Upper lobe of left lung (tissue), 6 donors: Measurements from ENCODE around the gene RNF40. TPM values are rescaled to one million over a fixed set of nuclear protein-coding genes. Genes with fewer than 3 reads are reported as not detected.
"Not testable (repeated sequence)": the region's sequence is repeated elsewhere in the genome, so short reads cannot be mapped to it uniquely, and the experiment has no call there.

Experiments used
- ATAC-seq, 2 donors: fragments of 200-7000 bp; cut with Tn5 transposase; one replicate each; pipeline ENCODE4 v1.9.1; 2022; ENCODE audit warnings: mild to moderate bottlenecking in 2 of 2, moderate library complexity in 2 of 2; ENCODE audit not compliant: low FRiP score in 2 of 2
- DNase-seq, 2 donors: peaks; one replicate each; pipeline ENCODE4 v3.0.0-alpha.2; 2019 to 2020
- H3K27ac ChIP-seq, 4 donors: fragments of 200-600 bp; sonication (generic); one replicate each; pipeline ENCODE4 v1.5.1; 2016 to 2019
- H3K27me3 ChIP-seq, 4 donors: fragments of 200-600 bp; sonication (generic); one replicate each; pipeline ENCODE4 v1.5.1; 2017 to 2019
- H3K36me3 ChIP-seq, 4 donors: fragments of 200-600 bp; sonication (generic); one replicate each; pipeline ENCODE4 v1.5.1; 2016 to 2019
- H3K4me1 ChIP-seq, 4 donors: fragments of 200-600 bp; sonication (generic); one replicate each; pipeline ENCODE4 v1.5.1; 2018 to 2019
- H3K4me3 ChIP-seq, 4 donors: fragments of 200-600 bp; sonication (generic); one replicate each; pipeline ENCODE4 v1.5.1; 2017 to 2019; ENCODE audit warnings: mild to moderate bottlenecking in 2 of 4, moderate library complexity in 1 of 4
- H3K9me3 ChIP-seq, 4 donors: fragments of 200-600 bp; sonication (generic); one replicate each; pipeline ENCODE4 v1.5.1; 2018 to 2019
- CTCF ChIP-seq, 6 experiments: fragments of 450-650 bp in 4 of 6; fragments of 200-600 bp in 2 of 6; sonication (generic) in 2 of 6; IDR thresholded peaks; one replicate each; pipeline ENCODE4 v1.5.1; 2016 to 2019; ENCODE audit warnings: antibody characterized with exemption in 6 of 6
- EP300 ChIP-seq, 4 donors: sonication (generic); formaldehyde crosslinking; IDR thresholded peaks; one replicate each; pipeline ENCODE4 v1.5.1; 2017; ENCODE audit warnings: antibody characterized with exemption in 4 of 4, control low read depth in 2 of 4
- POLR2A ChIP-seq, 4 donors: fragments of 450-650 bp; IDR thresholded peaks; one replicate each; pipeline ENCODE4 v1.5.1; 2016 to 2017; ENCODE audit warnings: antibody characterized with exemption in 4 of 4, mild to moderate bottlenecking in 2 of 4
- POLR2AphosphoS5 ChIP-seq, 2 donors: sonication (generic); formaldehyde crosslinking; IDR thresholded peaks; one replicate each; pipeline ENCODE4 v1.5.1; 2017; ENCODE audit warnings: antibody characterized with exemption in 2 of 2
- WGBS, 2 donors: methylation state at CpG; one replicate each; pipeline ENCODE4 v1.1.5; 2017 to 2018; 5-methylcytosine and 5-hydroxymethylcytosine counted together
- small RNA-seq, 4 donors: library from RNA; depleted of rRNA; stranded (forward); fragments of <200 nt; gene quantifications; one replicate each; pipeline ENCODE3, GENCODE V24; 2016
- total RNA-seq, 6 donors: library from RNA; depleted of rRNA in 4 of 6; stranded (reverse); fragments of >200 nt in 4 of 6; gene quantifications; one replicate each; pipeline versions ENCODE4 v1.1.0 to v1.2.1, GENCODE V29; 2016 to 2021
- donor health status: DM: no; HTN: no; CAD: no; lungs with moderate emphysema.
- donor health status: DM: no; HTN: yes; CAD: no; lungs with severe emphysema.

The RNF40 gene
- total RNA-seq, 6 donors from 2014 or later = 69.9 to 137 (median 95.2) TPM

GRCh38 chr16:30813821-30814189 lies 51.7 kb downstream of the RNF40 start:
- Histone ChIP-seq H3K4me3 (peak overlapping the region; percentile 24 to 53 (median 44)), H3K27me3 (no peaks in the 10 kb centered on the region), H3K27ac (peak overlapping the region; percentile 73 to 90 (median 86)), H3K4me1 (peaks cover 6 to 23% (median 12%) of the 10 kb centered on the region in 4 donors), H3K36me3 (no peaks in the 10 kb centered on the region), H3K9me3 (no peaks in the 10 kb centered on the region)
- TF ChIP-seq POLR2AphosphoS5 (IDR thresholded peaks at IDR 0.05) (no peak), EP300 (IDR thresholded peaks at IDR 0.05) (no peak), CTCF (IDR thresholded peaks at IDR 0.05) (no peak), POLR2A (IDR thresholded peaks at IDR 0.05) (no peak)
- DNase-seq (no peak), ATAC-seq (no peak)
- WGBS, 2 donors = 88% methylated on average over 3 of the region's 3 CpGs

- Histone ChIP-seq H3K4me1 (peaks cover 6 to 23% (median 12%) of the 10 kb centered on the region in 4 donors), H3K27me3 (no peaks in the 10 kb centered on the region), H3K4me3 (no peak overlapping the region), H3K9me3 (no peaks in the 10 kb centered on the region), H3K27ac (no peak overlapping the region), H3K36me3 (no peaks in the 10 kb centered on the region)
- ATAC-seq = no peak
- no peak for DNase-seq
- WGBS, 2 donors = 65 to 74% methylated on average over 2 of the region's 2 CpGs
- TF ChIP-seq CTCF (IDR thresholded peaks at IDR 0.05) = no peak
- TF ChIP-seq POLR2A (IDR thresholded peaks at IDR 0.05) = no peak
- TF ChIP-seq POLR2AphosphoS5 (IDR thresholded peaks at IDR 0.05) = no peak
- no peak for TF ChIP-seq EP300 (IDR thresholded peaks at IDR 0.05)
These were observed 54.6 kb downstream of the RNF40 start for GRCh38 chr16:30816769-30817168.

- TF ChIP-seq CTCF (IDR thresholded peaks at IDR 0.05) (no peak), EP300 (IDR thresholded peaks at IDR 0.05) (no peak), POLR2A (IDR thresholded peaks at IDR 0.05) (no peak), POLR2AphosphoS5 (IDR thresholded peaks at IDR 0.05) (no peak)
- H3K4me1 ChIP-seq = no peaks in the 10 kb centered on the region
- ATAC-seq (no peak), DNase-seq (peak in 1 of 2 donors; percentile 73)
- H3K36me3 ChIP-seq = no peaks in the 10 kb centered on the region
- 89 to 90% methylated on average over 34 of the region's 34 CpGs for WGBS, 2 donors
- no peaks in the 10 kb centered on the region for H3K9me3 ChIP-seq
- H3K4me3 ChIP-seq = no peak overlapping the region
- H3K27me3 ChIP-seq = no peaks in the 10 kb centered on the region
- H3K27ac ChIP-seq = peak overlapping the region in 1 of 4 donors; percentile 40
These were observed 58.9 kb downstream of the RNF40 start for GRCh38 chr16:30820952-30821421.

GRCh38 chr16:30821441-30821840 lies 59.3 kb downstream of the RNF40 start:
- not testable (repeated sequence) for ATAC-seq, H3K4me3 ChIP-seq, DNase-seq, H3K9me3 ChIP-seq, H3K36me3 ChIP-seq, H3K4me1 ChIP-seq, H3K27ac ChIP-seq, H3K27me3 ChIP-seq
- WGBS, 2 donors = 80 to 90% methylated on average over 9 of the region's 9 CpGs

- peak in 1 of 2 donors; percentile 71 for DNase-seq
- whole genome bisulfite sequencing, 2 donors = 88 to 92% methylated on average over 10 to 17 of the region's 17 CpGs
- no peak for TF ChIP-seq POLR2AphosphoS5 (IDR thresholded peaks at IDR 0.05)
- TF ChIP-seq POLR2A (IDR thresholded peaks at IDR 0.05) = no peak
These were observed 59.8 kb downstream of the RNF40 start for GRCh38 chr16:30821891-30822290.

More at GRCh38 chr16:30821891-30822290, 59.8 kb downstream of the RNF40 start:
- ATAC-seq = no peak
- Histone ChIP-seq H3K4me3 (no peak overlapping the region), H3K9me3 (no peaks in the 10 kb centered on the region), H3K36me3 (no peaks in the 10 kb centered on the region), H3K27me3 (no peaks in the 10 kb centered on the region), H3K27ac (no peak overlapping the region), H3K4me1 (no peaks in the 10 kb centered on the region)

Small RNA genes within 50 kb of the gene (small RNA-seq; reads per million reads assigned to genes)
- gene RF00017 = 0 reads per million in 4 donors

Other genes with a start within 250 kb of the RNF40 start
- gene ZNF768, start 235.8 kb upstream of the RNF40 start, total RNA-seq = 10 to 100 TPM; 27.3 to 58.7 (median 34.8) TPM
- gene ZNF747, start 227.5 kb upstream of the RNF40 start, total RNA-seq = 10 to 100 TPM; 11.0 to 15.5 (median 11.5) TPM
- 10 to 100 TPM in 4 of 6 donors, 1 to 10 TPM in 2; 7.6 to 18.9 (median 10.6) TPM for gene ZNF764, start 203.9 kb upstream of the RNF40 start, total RNA-seq
- gene ZNF688, start 190.6 kb upstream of the RNF40 start, total RNA-seq = 10 to 100 TPM; 15.0 to 34.6 (median 18.8) TPM
- 10 to 100 TPM in 4 of 6 donors, 1 to 10 TPM in 2; 7.3 to 52.4 (median 15.3) TPM for gene ZNF785, start 176.6 kb upstream of the RNF40 start, total RNA-seq
- gene ZNF689, start 151.9 kb upstream of the RNF40 start, total RNA-seq = 10 to 100 TPM in 2 of 6 donors, 1 to 10 TPM in 4; 3.1 to 10.9 (median 8.9) TPM
- gene PRR14, start 111.4 kb upstream of the RNF40 start, total RNA-seq = 100 to 1,000 TPM in 1 of 6 donors, 10 to 100 TPM in 5; 34.5 to 160 (median 54.9) TPM
- 100 to 1,000 TPM in 1 of 6 donors, 10 to 100 TPM in 5; 38.0 to 150 (median 70.4) TPM for gene FBRS, start 103.9 kb upstream of the RNF40 start, total RNA-seq
- 100 to 1,000 TPM in 1 of 6 donors, 10 to 100 TPM in 5; 38.3 to 102 (median 66.0) TPM for gene SRCAP, start 63.2 kb upstream of the RNF40 start, total RNA-seq
- 10 to 100 TPM; 27.4 to 70.2 (median 33.5) TPM for gene PHKG2, start 13.9 kb upstream of the RNF40 start, total RNA-seq
- 10 to 100 TPM in 4 of 6 donors, 1 to 10 TPM in 2; 6.1 to 45.1 (median 16.0) TPM for gene CFAP119, start 260 bp upstream of the RNF40 start, total RNA-seq
- gene ZNF629, start 24.9 kb downstream of the RNF40 start, total RNA-seq = 10 to 100 TPM; 13.1 to 32.5 (median 14.8) TPM
- gene BCL7C, start 131.8 kb downstream of the RNF40 start, total RNA-seq = 10 to 100 TPM; 15.7 to 32.8 (median 28.2) TPM
- gene CTF1, start 134.3 kb downstream of the RNF40 start, total RNA-seq = 10 to 100 TPM in 2 of 6 donors, 1 to 10 TPM in 4; 4.2 to 14.5 (median 7.1) TPM
- gene FBXL19, start 161.2 kb downstream of the RNF40 start, total RNA-seq = 10 to 100 TPM in 4 of 6 donors, 1 to 10 TPM in 2; 7.3 to 40.9 (median 15.5) TPM
- gene ORAI3, start 186.7 kb downstream of the RNF40 start, total RNA-seq = 10 to 100 TPM; 22.2 to 33.9 (median 28.4) TPM
- gene SETD1A, start 195.4 kb downstream of the RNF40 start, total RNA-seq = 10 to 100 TPM in 5 of 6 donors, 1 to 10 TPM in 1; 9.1 to 30.4 (median 17.0) TPM
- gene HSD3B7, start 222.9 kb downstream of the RNF40 start, total RNA-seq = 10 to 100 TPM; 10.5 to 38.8 (median 21.3) TPM
- 1 to 10 TPM in 2 of 6 donors, under 1 TPM in 4; 0.30 to 2.1 (median 0.51) TPM for gene STX1B, start 248.3 kb downstream of the RNF40 start, total RNA-seq